Endothelial cell (in vitro differentiated cells): ENCODE results near the gene DLX3. TPM values are rescaled to one million over a fixed set of nuclear protein-coding genes. Genes with fewer than 3 reads are reported as not detected.

Experiments
- DNase-seq: peaks from one replicate; pipeline ENCODE4 v3.0.0; 2021; ENCODE audit warnings: low spot score
- H3K27ac Mint-ChIP-seq: one replicate; pipeline ENCODE4 v1.8.0; 2021; ENCODE audit warnings: mixed read lengths, inconsistent platforms; ENCODE audit not compliant: unreplicated experiment
- H3K27me3 Mint-ChIP-seq: one replicate; pipeline ENCODE4 v1.8.0; 2021; ENCODE audit warnings: mild to moderate bottlenecking, moderate library complexity, mixed read lengths, inconsistent platforms; ENCODE audit not compliant: unreplicated experiment
- H3K36me3 Mint-ChIP-seq: one replicate; pipeline ENCODE4 v1.8.0; 2021; ENCODE audit warnings: mild to moderate bottlenecking, low read depth, mixed read lengths, inconsistent platforms; ENCODE audit not compliant: unreplicated experiment
- H3K4me1 Mint-ChIP-seq: one replicate; pipeline ENCODE4 v1.8.0; 2021; ENCODE audit warnings: mild to moderate bottlenecking, mixed read lengths, inconsistent platforms; ENCODE audit not compliant: unreplicated experiment
- H3K4me3 Mint-ChIP-seq: one replicate; pipeline ENCODE4 v1.8.0; 2021; ENCODE audit warnings: mild to moderate bottlenecking, mixed read lengths, inconsistent platforms; ENCODE audit not compliant: unreplicated experiment
- H3K9me3 Mint-ChIP-seq: one replicate; pipeline ENCODE4 v1.8.0; 2021; ENCODE audit warnings: mixed read lengths, inconsistent platforms; ENCODE audit not compliant: unreplicated experiment
- CTCF ChIP-seq: fragments of 200-600 bp; sonication (generic); IDR thresholded peaks from one replicate; pipeline ENCODE4 v1.5.0; 2021; ENCODE audit warnings: antibody characterized with exemption; ENCODE audit not compliant: unreplicated experiment
- total RNA-seq: library from RNA; stranded (reverse); fragmentation: NEBNext Ultra II Directional; extraction: Animal tissue kit (Norgen Biotek cat#: 25700); gene quantifications from one replicate; pipeline ENCODE4 v1.2.1, GENCODE V29; 2021; ENCODE audit not compliant: unreplicated experiment

DLX3 gene
- total RNA-seq, 1 donor from 2014 or later = 0.13 TPM

- Mint-ChIP-seq H3K4me3 (no peak overlapping the region), H3K36me3 (no peaks in the 10 kb centered on the region), H3K4me1 (peaks cover 19% of the 10 kb centered on the region), H3K27me3 (peaks cover 52% of the 10 kb centered on the region), H3K27ac (peak overlapping the region; percentile 9), H3K9me3 (no peaks in the 10 kb centered on the region)
- DNase-seq = no peak
- TF ChIP-seq CTCF = no peak
Measured at GRCh38 chr17:49964303-49964768, 30.7 kb downstream of the DLX3 start.

GRCh38 chr17:49963626-49964302, 31.3 kb downstream of the DLX3 start:
- H3K27ac Mint-ChIP-seq = no peak overlapping the region
- H3K4me1 Mint-ChIP-seq = peaks cover 19% of the 10 kb centered on the region
- H3K4me3 Mint-ChIP-seq = no peak overlapping the region
- peak; percentile 18 for DNase-seq
- no peaks in the 10 kb centered on the region for H3K9me3 Mint-ChIP-seq
- peaks cover 52% of the 10 kb centered on the region for H3K27me3 Mint-ChIP-seq
- no peak for TF ChIP-seq CTCF
- H3K36me3 Mint-ChIP-seq = no peaks in the 10 kb centered on the region

- no peak overlapping the region for H3K4me3 Mint-ChIP-seq
- peaks cover 52% of the 10 kb centered on the region for H3K27me3 Mint-ChIP-seq
- H3K36me3 Mint-ChIP-seq = no peaks in the 10 kb centered on the region
- TF ChIP-seq CTCF = no peak
- no peak for DNase-seq
- no peaks in the 10 kb centered on the region for H3K9me3 Mint-ChIP-seq
- H3K4me1 Mint-ChIP-seq = peaks cover 19% of the 10 kb centered on the region
- no peak overlapping the region for H3K27ac Mint-ChIP-seq
Measured at GRCh38 chr17:49963309-49963625, 31.8 kb downstream of the DLX3 start.

GRCh38 chr17:49962599-49963308, 32.3 kb downstream of the DLX3 start:
- H3K9me3 Mint-ChIP-seq = no peaks in the 10 kb centered on the region
- H3K27me3 Mint-ChIP-seq = peaks cover 48% of the 10 kb centered on the region
- H3K4me3 Mint-ChIP-seq = no peak overlapping the region
- H3K36me3 Mint-ChIP-seq = no peaks in the 10 kb centered on the region
- no peak overlapping the region for H3K27ac Mint-ChIP-seq
- H3K4me1 Mint-ChIP-seq = peaks cover 19% of the 10 kb centered on the region
- no peak for DNase-seq
- TF ChIP-seq CTCF = no peak
